Superior temporal gyrus (tissue), 1 donor: ENCODE results near the gene COL5A1.

Experiments used
- DNase-seq: peaks from one replicate; pipeline ENCODE4 v3.0.0-alpha.2; 2016; ENCODE audit errors: extremely low spot score

COL5A1 gene

GRCh38 chr9:134740071-134740470 lies 98.5 kb downstream of the COL5A1 start:
- no peak for DNase-seq

GRCh38 chr9:134741846-134742245 lies 100.2 kb downstream of the COL5A1 start:
- DNase-seq, result no peak

- no peak for DNase-seq
Observed at GRCh38 chr9:134742822-134743535, 101.4 kb downstream of the COL5A1 start.

- DNase-seq, result no peak
Observed at GRCh38 chr9:134743853-134744252, 102.2 kb downstream of the COL5A1 start.

GRCh38 chr9:134744385-134745295 lies 103.0 kb downstream of the COL5A1 start:
- DNase-seq, result no peak

GRCh38 chr9:134747951-134748489 lies 106.4 kb downstream of the COL5A1 start:
- no peak for DNase-seq

- no peak for DNase-seq
Observed at GRCh38 chr9:134748591-134748990, 107.0 kb downstream of the COL5A1 start.

GRCh38 chr9:134750450-134751155 lies 109.0 kb downstream of the COL5A1 start:
- no peak for DNase-seq

GRCh38 chr9:134751622-134752021 lies 110.0 kb downstream of the COL5A1 start:
- no peak for DNase-seq

- no peak for DNase-seq
Observed at GRCh38 chr9:134752471-134753168, 111.0 kb downstream of the COL5A1 start.

- DNase-seq, result no peak
Observed at GRCh38 chr9:134753191-134753590, 111.6 kb downstream of the COL5A1 start.

- no peak for DNase-seq
Observed at GRCh38 chr9:134755221-134755907, 113.8 kb downstream of the COL5A1 start.

GRCh38 chr9:134756098-134756497 lies 114.5 kb downstream of the COL5A1 start:
- DNase-seq, result no peak

- no peak for DNase-seq
Observed at GRCh38 chr9:134757216-134757975, 115.8 kb downstream of the COL5A1 start.

- no peak for DNase-seq
Observed at GRCh38 chr9:134758949-134759607, 117.5 kb downstream of the COL5A1 start.

- DNase-seq, result no peak
Observed at GRCh38 chr9:134759913-134760312, 118.3 kb downstream of the COL5A1 start.

GRCh38 chr9:134760750-134761420 lies 119.3 kb downstream of the COL5A1 start:
- no peak for DNase-seq

- DNase-seq, result no peak
Observed at GRCh38 chr9:134764473-134765269, 123.1 kb downstream of the COL5A1 start.
